Keratinocyte (primary cell): ENCODE results near the gene MVB12B. TPM values are rescaled to one million over a fixed set of nuclear protein-coding genes. Genes with fewer than 3 reads are reported as not detected.

Experiments
- DNase-seq: peaks from one replicate; pipeline ENCODE4 v3.0.0-alpha.2; 2011; ENCODE audit warnings: low read depth, missing footprints, low spot score
- FAIRE-seq: peaks from 2 replicates; lab custom pipeline; 2011; peaks lifted over from hg19 to GRCh38; lab: Jason Lieb, UNC
- H2AFZ ChIP-seq: 2 replicates; pipeline ENCODE4 v1.6.0; 2012; ENCODE audit warnings: low read length, control low read depth, inconsistent platforms; ENCODE audit not compliant: control insufficient read depth
- H3K27ac ChIP-seq: 2 replicates; pipeline ENCODE4 v1.5.1; 2011; ENCODE audit warnings: low read length; ENCODE audit not compliant: control insufficient read depth, insufficient read depth
- H3K27me3 ChIP-seq: 3 replicates; pipeline ENCODE4 v1.6.0; 2011; ENCODE audit warnings: low read length; ENCODE audit not compliant: control insufficient read depth, insufficient read depth; ENCODE audit errors: extremely low read depth
- H3K36me3 ChIP-seq, 2 experiments: 2 replicates in 1 of 2; 3 replicates in 1 of 2; pipeline ENCODE4 v1.5.1; 2011; ENCODE audit warnings: low read length in 2 of 2, mild to moderate bottlenecking in 1 of 2; ENCODE audit not compliant: control insufficient read depth in 2 of 2, insufficient read depth in 2 of 2; ENCODE audit errors: extremely low read depth in 1 of 2
- H3K4me1 ChIP-seq: 3 replicates; pipeline ENCODE4 v1.5.1; 2011; ENCODE audit warnings: low read length; ENCODE audit not compliant: control insufficient read depth, insufficient read depth; ENCODE audit errors: extremely low read depth
- H3K4me2 ChIP-seq: 3 replicates; pipeline ENCODE4 v1.6.0; 2011; ENCODE audit warnings: low read depth, low read length; ENCODE audit not compliant: control insufficient read depth, insufficient read depth; ENCODE audit errors: extremely low read depth
- H3K4me3 ChIP-seq, 3 experiments: fragments of 200-600 bp in 1 of 3; sonication (generic) in 1 of 3; 2 replicates in 2 of 3; 3 replicates in 1 of 3; pipeline ENCODE4 v1.5.1; 2011 to 2016; ENCODE audit warnings: low read length in 3 of 3, mild to moderate bottlenecking in 3 of 3, control low read depth in 2 of 3, inconsistent platforms in 1 of 3, low read depth in 1 of 3, mixed read lengths in 1 of 3, mixed run types in 1 of 3, moderate library complexity in 1 of 3; ENCODE audit not compliant: control insufficient read depth in 2 of 3, insufficient read depth in 2 of 3; ENCODE audit errors: extremely low read depth in 1 of 3
- H3K79me2 ChIP-seq: 2 replicates; pipeline ENCODE4 v1.6.0; 2012; ENCODE audit warnings: low read length; ENCODE audit not compliant: control insufficient read depth, insufficient read depth
- H3K9ac ChIP-seq: 3 replicates; pipeline ENCODE4 v1.6.0; 2011; ENCODE audit warnings: low read length; ENCODE audit not compliant: control insufficient read depth, insufficient read depth; ENCODE audit errors: extremely low read depth
- H3K9me1 ChIP-seq: 3 replicates; pipeline ENCODE4 v1.6.0; 2011; ENCODE audit warnings: low read length; ENCODE audit not compliant: control insufficient read depth, insufficient read depth; ENCODE audit errors: extremely low read depth
- H3K9me3 ChIP-seq: 2 replicates; pipeline ENCODE4 v1.5.1; 2012; ENCODE audit warnings: low read depth, low read length; ENCODE audit not compliant: control insufficient read depth
- H4K20me1 ChIP-seq: 3 replicates; pipeline ENCODE4 v1.6.0; 2011; ENCODE audit warnings: low read length; ENCODE audit not compliant: control insufficient read depth, insufficient read depth; ENCODE audit errors: extremely low read depth
- CTCF ChIP-seq, 3 experiments: IDR thresholded peaks in 1 of 3; conservative IDR thresholded peaks in 1 of 3; optimal IDR thresholded peaks in 1 of 3; 2 replicates in 2 of 3; 3 replicates in 1 of 3; pipeline versions ENCODE3 to v1.5.1; 2011; ENCODE audit warnings: low read length in 3 of 3, mild to moderate bottlenecking in 3 of 3, moderate library complexity in 2 of 3, control low read depth in 1 of 3, inconsistent platforms in 1 of 3; ENCODE audit not compliant: insufficient read depth in 2 of 3; ENCODE audit errors: extremely low read depth in 1 of 3
- EZH2 ChIP-seq: IDR thresholded peaks from one replicate; pipeline ENCODE4 v1.6.1; 2012; ENCODE audit warnings: inconsistent platforms, mild to moderate bottlenecking, low read length, moderate library complexity
- dilution Hi-C: fragments of 300-500 bp; cut with MboI; formaldehyde crosslinking; loops from one replicate; pipeline ENCODE4 v1.7.0; 2020; ENCODE audit warnings: low sequenced_read_pairs; ENCODE audit not compliant: extremely low pct_ligation_motif_present
- polyA plus RNA-seq, 5 experiments: library from polyadenylated mRNA; depleted of rRNA in 3 of 5; stranded (reverse) in 3 of 5; stranded (forward) in 1 of 5; unstranded in 1 of 5; fragments of >200 nt; gene quantifications; 1 replicate in 1 of 5; 2 replicates in 3 of 5; 3 replicates in 1 of 5; pipeline versions ENCODE4 v1.2.1 to v1.2.3, GENCODE V29; 2011 to 2012; ENCODE audit warnings: missing spikeins in 2 of 5, low read depth in 1 of 5, low replicate concordance in 1 of 5

The MVB12B gene
- polyA plus RNA-seq, 1 donor (not counting 4 experiments of a cell fraction or from before 2014, with no cell fraction given), result 1.2 TPM

- Histone ChIP-seq H3K9me3 (no peaks in the 10 kb centered on the region), H3K9me1 (no peaks in the 10 kb centered on the region), H2AFZ (no peak overlapping the region), H3K4me1 (no peaks in the 10 kb centered on the region), H3K27me3 (no peaks in the 10 kb centered on the region), H3K4me3 (no peak overlapping the region), H3K79me2 (no peaks in the 10 kb centered on the region), H4K20me1 (no peaks in the 10 kb centered on the region), H3K36me3 (no peaks in the 10 kb centered on the region), H3K9ac (no peak overlapping the region), H3K27ac (no peak overlapping the region), H3K4me2 (no peak overlapping the region)
- dilution Hi-C loops, result no loop called here
- no peak for DNase-seq
- no peak for FAIRE-seq
- TF ChIP-seq EZH2 (no peak), CTCF (optimal IDR thresholded peaks at IDR 0.05 in 1 of 3, IDR thresholded peaks at IDR 0.05 in 1 of 3, conservative IDR thresholded peaks at IDR 0.05 in 1 of 3; ENCODE audit: extremely low read depth in 1 of 3, insufficient read depth in 2 of 3, low read length in 3 of 3) (no peak)
These were observed 75.0 kb downstream of the MVB12B start for GRCh38 chr9:126401581-126401980.

- no peaks in the 10 kb centered on the region for H3K79me2 ChIP-seq
- FAIRE-seq (no peak), DNase-seq (no peak)
- dilution Hi-C loops, result no loop called here
- H4K20me1 ChIP-seq, result no peaks in the 10 kb centered on the region
- H3K4me1 ChIP-seq, result no peaks in the 10 kb centered on the region
- no peak overlapping the region for H3K4me2 ChIP-seq
- no peak for TF ChIP-seq EZH2
- TF ChIP-seq CTCF (optimal IDR thresholded peaks at IDR 0.05 in 1 of 3, IDR thresholded peaks at IDR 0.05 in 1 of 3, conservative IDR thresholded peaks at IDR 0.05 in 1 of 3; ENCODE audit: extremely low read depth in 1 of 3, insufficient read depth in 2 of 3, low read length in 3 of 3), result no peak
- no peaks in the 10 kb centered on the region for H3K27me3 ChIP-seq
- no peak overlapping the region for H3K4me3 ChIP-seq
- no peaks in the 10 kb centered on the region for H3K9me3 ChIP-seq
- H2AFZ ChIP-seq, result no peak overlapping the region
- no peaks in the 10 kb centered on the region for H3K9me1 ChIP-seq
- H3K27ac ChIP-seq, result no peak overlapping the region
- no peak overlapping the region for H3K9ac ChIP-seq
- no peaks in the 10 kb centered on the region for H3K36me3 ChIP-seq
These were observed 76.8 kb downstream of the MVB12B start for GRCh38 chr9:126403397-126403796.
